SK-N-SH (cell line): Measurements from ENCODE around the gene PIP5K1B. TPM values are rescaled to one million over a fixed set of nuclear protein-coding genes. Genes with fewer than 3 reads are reported as not detected.

Experiments used
- CTCF ChIA-PET: fragments of 300-600, 350-600 bp; formaldehyde crosslinking; extraction: SDS; loops from one replicate; lab custom pipeline; 2021; lab: Yijun Ruan, JAX
- POLR2A ChIA-PET: fragments of 350-600 bp; sonication (Branson Sonifier 250); formaldehyde crosslinking; extraction: SDS; loops from one replicate; lab custom pipeline; 2020; ENCODE audit warnings: antibody characterized with exemption, inconsistent platforms; lab: Yijun Ruan, JAX
- DNase-seq: peaks from one replicate; pipeline ENCODE4 v3.0.0; 2012
- H2AFZ ChIP-seq: fragments of 200-600 bp; sonication (generic); 2 replicates; pipeline ENCODE4 v1.8.1; 2016; ENCODE audit warnings: antibody characterized with exemption, mild to moderate bottlenecking, low read depth
- H3F3A ChIP-seq: fragments of 200-600 bp; sonication (generic); replicated peaks from 2 replicates; pipeline ENCODE3; 2016; ENCODE audit warnings: antibody characterized with exemption, mild to moderate bottlenecking; ENCODE audit not compliant: insufficient read depth
- H3K27ac ChIP-seq, 2 experiments: fragments of 200-500 bp in 1 of 2; fragments of 200-600 bp in 1 of 2; sonication (Bioruptor generic) in 1 of 2; sonication (generic), shearing (Covaris generic) in 1 of 2; 2 replicates each; pipeline versions ENCODE4 v1.5.1 to v1.6.1; 2014 to 2016; ENCODE audit warnings: low read depth in 2 of 2, inconsistent platforms in 1 of 2, low read length in 1 of 2, mild to moderate bottlenecking in 1 of 2, mixed read lengths in 1 of 2
- H3K27me3 ChIP-seq: fragments of 200-600 bp; sonication (generic), shearing (Covaris generic); 2 replicates; pipeline ENCODE4 v1.6.1; 2016; ENCODE audit warnings: mixed run types; ENCODE audit not compliant: insufficient read depth
- H3K36me3 ChIP-seq, 2 experiments: fragments of 200-500 bp in 1 of 2; fragments of 200-600 bp in 1 of 2; sonication (Bioruptor generic) in 1 of 2; sonication (generic) in 1 of 2; replicated peaks in 1 of 2; 2 replicates each; pipeline versions ENCODE3 to v1.5.1; 2014 to 2016; ENCODE audit warnings: low read length in 1 of 2, mild to moderate bottlenecking in 1 of 2; ENCODE audit not compliant: insufficient read depth in 2 of 2, control insufficient read depth in 1 of 2
- H3K4me1 ChIP-seq, 2 experiments: fragments of 200-500 bp in 1 of 2; fragments of 200-600 bp in 1 of 2; sonication (Bioruptor generic) in 1 of 2; sonication (generic), shearing (Covaris generic) in 1 of 2; 2 replicates each; pipeline versions ENCODE4 v1.5.1 to v1.6.1; 2014 to 2016; ENCODE audit warnings: low read depth in 1 of 2, low read length in 1 of 2, mixed run types in 1 of 2; ENCODE audit not compliant: insufficient read depth in 2 of 2, control insufficient read depth in 1 of 2
- H3K4me2 ChIP-seq: fragments of 200-600 bp; sonication (generic), shearing (Covaris generic); 2 replicates; pipeline ENCODE4 v1.6.1; 2017; ENCODE audit warnings: mixed run types
- H3K4me3 ChIP-seq, 2 experiments: fragments of 200-500 bp in 1 of 2; fragments of 200-600 bp in 1 of 2; sonication (Bioruptor generic) in 1 of 2; sonication (generic), shearing (Covaris generic) in 1 of 2; 2 replicates each; pipeline versions ENCODE4 v1.5.1 to v1.8.1; 2014 to 2016; ENCODE audit warnings: low read depth in 2 of 2, inconsistent platforms in 1 of 2, low read length in 1 of 2, mild to moderate bottlenecking in 1 of 2, mixed read lengths in 1 of 2, moderate library complexity in 1 of 2
- H3K79me2 ChIP-seq: fragments of 200-600 bp; sonication (generic); 2 replicates; pipeline ENCODE4 v1.8.1; 2017; ENCODE audit warnings: mild to moderate bottlenecking; ENCODE audit not compliant: insufficient read depth
- H3K9ac ChIP-seq: fragments of 200-600 bp; sonication (generic); 2 replicates; pipeline ENCODE4 v1.6.1; 2017; ENCODE audit warnings: mixed run types
- H3K9me2 ChIP-seq: fragments of 200-600 bp; sonication (generic); 2 replicates; pipeline ENCODE4 v1.6.1; 2017; ENCODE audit warnings: mixed run types
- H3K9me3 ChIP-seq: fragments of 200-600 bp; sonication (generic); 2 replicates; pipeline ENCODE4 v1.6.1; 2017; ENCODE audit warnings: mixed run types, mild to moderate bottlenecking, moderate library complexity
- H4K20me1 ChIP-seq: fragments of 200-600 bp; sonication (generic); 2 replicates; pipeline ENCODE4 v1.6.1; 2017; ENCODE audit warnings: mild to moderate bottlenecking, mixed run types; ENCODE audit not compliant: insufficient read depth
- CHD2 ChIP-seq: fragments of 150-350 bp; IDR thresholded peaks from 2 replicates; pipeline ENCODE4 v1.6.1; 2018; ENCODE audit warnings: low read length; ENCODE audit not compliant: partially characterized antibody
- EP300 ChIP-seq, 2 experiments: IDR thresholded peaks; 2 replicates each; pipeline versions ENCODE4 v1.4.0 to v1.6.1; 2012; ENCODE audit warnings: borderline replicate concordance in 1 of 2, low read depth in 1 of 2, low read length in 1 of 2
- FOSL2 ChIP-seq: IDR thresholded peaks from 2 replicates; pipeline ENCODE4 v1.4.0; 2012; ENCODE audit warnings: low read depth, mild to moderate bottlenecking, moderate library complexity, borderline replicate concordance
- FOXJ3 ChIP-seq: sonication (generic); formaldehyde crosslinking; IDR thresholded peaks from 2 replicates; pipeline ENCODE4 v1.5.1; 2020; ENCODE audit warnings: mild to moderate bottlenecking, missing genetic modification reagents
- FOXM1 ChIP-seq: IDR thresholded peaks from 2 replicates; pipeline ENCODE4 v1.4.0; 2012; ENCODE audit warnings: low read depth, mild to moderate bottlenecking
- GABPA ChIP-seq: IDR thresholded peaks from 2 replicates; pipeline ENCODE4 v1.4.0; 2012; ENCODE audit warnings: low read depth, mild to moderate bottlenecking
- NFIC ChIP-seq: IDR thresholded peaks from 2 replicates; pipeline ENCODE4 v1.4.0; 2012; ENCODE audit warnings: borderline replicate concordance
- NRF1 ChIP-seq: IDR thresholded peaks from 2 replicates; pipeline ENCODE4 v1.6.1; 2012; ENCODE audit warnings: low read depth, mild to moderate bottlenecking, low read length
- POLR2AphosphoS5 ChIP-seq: IDR thresholded peaks from 2 replicates; pipeline ENCODE4 v1.6.1; 2012; ENCODE audit warnings: low read depth, low read length
- RAD21 ChIP-seq: IDR thresholded peaks from 2 replicates; pipeline ENCODE4 v1.6.1; 2012; ENCODE audit warnings: mild to moderate bottlenecking, low read length
- RCOR1 ChIP-seq: fragments of 150-350 bp; IDR thresholded peaks from 2 replicates; pipeline ENCODE4 v1.6.1; 2017; ENCODE audit warnings: antibody characterized with exemption, low read length
- RFX5 ChIP-seq: IDR thresholded peaks from 2 replicates; pipeline ENCODE4 v1.6.1; 2012; ENCODE audit warnings: mild to moderate bottlenecking, improper control_type of control experiment, low read length
- RXRA ChIP-seq: IDR thresholded peaks from 2 replicates; pipeline ENCODE4 v1.4.0; 2012; ENCODE audit warnings: low read depth, mild to moderate bottlenecking, borderline replicate concordance
- SIN3A ChIP-seq: IDR thresholded peaks from 2 replicates; pipeline ENCODE4 v1.6.1; 2012; ENCODE audit warnings: low read depth, mild to moderate bottlenecking, low read length, moderate library complexity, borderline replicate concordance
- TAF1 ChIP-seq: IDR thresholded peaks from 2 replicates; pipeline ENCODE4 v1.6.1; 2012; ENCODE audit warnings: low read depth, mild to moderate bottlenecking, low read length, moderate library complexity, borderline replicate concordance
- TEAD4 ChIP-seq: IDR thresholded peaks from 2 replicates; pipeline ENCODE4 v1.4.0; 2012; ENCODE audit warnings: mild to moderate bottlenecking, borderline replicate concordance; ENCODE audit not compliant: insufficient read depth
- WGBS: methylation state at CpG from one replicate; pipeline ENCODE4 v1.1.6; 2017; ENCODE audit warnings: low lambda C conversion rate; 5-methylcytosine and 5-hydroxymethylcytosine counted together
- polyA plus RNA-seq, 3 experiments: library from polyadenylated mRNA; depleted of rRNA; stranded (reverse); fragments of >200 nt; gene quantifications; 2 replicates each; pipeline ENCODE4 v1.2.3, GENCODE V29; 2012
- TF ChIP-seq, protein P1 (sequence below): IDR thresholded peaks from 2 replicates; pipeline ENCODE4; 2012
- TF ChIP-seq, protein P2 (sequence below): fragments of 150-350 bp; IDR thresholded peaks from 2 replicates; pipeline ENCODE4 v1.6.1; 2016; ENCODE audit warnings: mild to moderate bottlenecking, low read depth, low read length
- TF ChIP-seq, protein P3 (sequence below): IDR thresholded peaks from 2 replicates; pipeline ENCODE4 v1.4.0; 2012; ENCODE audit warnings: low read depth
- TF ChIP-seq, protein P4 (sequence below): fragments of 150-350 bp; IDR thresholded peaks from 2 replicates; pipeline ENCODE4 v1.6.1; 2017; ENCODE audit warnings: antibody characterized with exemption, low read length, low read depth, borderline replicate concordance
- TF ChIP-seq, protein P5 (sequence below): fragments of 200-600 bp; sonication (generic); IDR thresholded peaks from 2 replicates; pipeline ENCODE4 v1.6.1; 2017; ENCODE audit warnings: antibody characterized with exemption, mild to moderate bottlenecking, moderate library complexity

Gene PIP5K1B
- polyA plus RNA-seq, 1 of the 3 experiments (the other 2 are of a cell fraction): not detected

DNA sequence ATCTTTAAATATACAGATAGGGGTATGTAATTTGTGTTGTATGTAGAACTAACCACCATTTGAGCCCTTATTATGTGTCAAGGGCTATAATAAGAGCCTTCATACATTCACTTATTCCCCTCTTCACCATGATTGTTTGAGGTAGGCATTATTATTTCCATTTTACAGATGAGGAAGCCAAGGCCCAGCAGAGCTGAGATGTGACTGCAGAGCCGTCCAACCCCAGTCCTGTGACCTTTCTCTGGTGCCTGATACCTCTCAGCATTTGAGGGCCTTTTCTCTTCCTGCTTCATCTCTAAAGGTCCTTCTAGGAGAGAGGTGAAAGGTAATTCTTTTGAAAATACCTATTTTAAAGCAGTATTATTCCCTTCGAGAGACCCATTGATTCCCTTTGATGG lies 37.3 kb downstream of the PIP5K1B start:
- ChIA-PET POLR2A (no interaction called here), CTCF (no interaction called here)
- no peak for TF ChIP-seq TAF1
- TF ChIP-seq, protein P1, sequence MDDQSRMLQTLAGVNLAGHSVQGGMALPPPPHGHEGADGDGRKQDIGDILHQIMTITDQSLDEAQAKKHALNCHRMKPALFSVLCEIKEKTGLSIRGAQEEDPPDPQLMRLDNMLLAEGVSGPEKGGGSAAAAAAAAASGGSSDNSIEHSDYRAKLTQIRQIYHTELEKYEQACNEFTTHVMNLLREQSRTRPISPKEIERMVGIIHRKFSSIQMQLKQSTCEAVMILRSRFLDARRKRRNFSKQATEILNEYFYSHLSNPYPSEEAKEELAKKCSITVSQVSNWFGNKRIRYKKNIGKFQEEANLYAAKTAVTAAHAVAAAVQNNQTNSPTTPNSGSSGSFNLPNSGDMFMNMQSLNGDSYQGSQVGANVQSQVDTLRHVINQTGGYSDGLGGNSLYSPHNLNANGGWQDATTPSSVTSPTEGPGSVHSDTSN: no peak
- no peak for TF ChIP-seq POLR2AphosphoS5
- TF ChIP-seq RCOR1: no peak
- TF ChIP-seq, protein P2, sequence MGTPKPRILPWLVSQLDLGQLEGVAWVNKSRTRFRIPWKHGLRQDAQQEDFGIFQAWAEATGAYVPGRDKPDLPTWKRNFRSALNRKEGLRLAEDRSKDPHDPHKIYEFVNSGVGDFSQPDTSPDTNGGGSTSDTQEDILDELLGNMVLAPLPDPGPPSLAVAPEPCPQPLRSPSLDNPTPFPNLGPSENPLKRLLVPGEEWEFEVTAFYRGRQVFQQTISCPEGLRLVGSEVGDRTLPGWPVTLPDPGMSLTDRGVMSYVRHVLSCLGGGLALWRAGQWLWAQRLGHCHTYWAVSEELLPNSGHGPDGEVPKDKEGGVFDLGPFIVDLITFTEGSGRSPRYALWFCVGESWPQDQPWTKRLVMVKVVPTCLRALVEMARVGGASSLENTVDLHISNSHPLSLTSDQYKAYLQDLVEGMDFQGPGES: no peak
- no peak for TF ChIP-seq SIN3A
- TF ChIP-seq, protein P3, sequence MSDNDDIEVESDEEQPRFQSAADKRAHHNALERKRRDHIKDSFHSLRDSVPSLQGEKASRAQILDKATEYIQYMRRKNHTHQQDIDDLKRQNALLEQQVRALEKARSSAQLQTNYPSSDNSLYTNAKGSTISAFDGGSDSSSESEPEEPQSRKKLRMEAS: no peak
- no peak for TF ChIP-seq NRF1
- TF ChIP-seq RFX5: no peak
- WGBS: 0% methylated on average over 2 of the region's 2 CpGs
- Histone ChIP-seq H3F3A (no peaks in the 10 kb centered on the region), H3K4me1 (no peaks in the 10 kb centered on the region), H3K9ac (no peak overlapping the region), H3K4me3 (no peak overlapping the region), H3K4me2 (no peak overlapping the region), H3K27ac (no peak overlapping the region), H3K79me2 (no peaks in the 10 kb centered on the region), H3K36me3 (no peaks in the 10 kb centered on the region), H3K27me3 (no peaks in the 10 kb centered on the region; the same call in 1 of the 2 replicates), H2AFZ (no peak overlapping the region), H3K9me2 (no peaks in the 10 kb centered on the region), H4K20me1 (no peaks in the 10 kb centered on the region), H3K9me3 (no peaks in the 10 kb centered on the region)
- no peak for DNase-seq

DNA sequence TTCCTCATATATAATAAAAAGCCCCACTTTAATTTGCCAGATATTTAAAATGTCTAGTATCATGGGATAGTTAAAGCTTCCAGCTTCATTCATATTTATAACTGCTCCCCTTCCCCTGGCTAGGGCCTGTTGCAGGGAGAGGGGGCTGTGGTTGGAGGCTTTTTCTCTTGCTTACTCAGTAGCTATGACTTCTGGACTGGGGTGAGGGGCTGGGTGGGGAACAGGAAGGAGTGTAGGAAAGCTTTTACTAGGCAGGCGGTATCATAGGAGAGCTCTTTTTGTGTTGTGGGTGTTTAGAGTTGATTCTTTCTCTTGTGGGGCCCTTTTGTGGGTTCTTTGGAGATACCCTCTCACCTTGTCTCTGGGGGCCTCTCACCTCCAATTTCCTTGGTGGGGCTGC lies 39.4 kb downstream of the PIP5K1B start:
- H3K4me2 ChIP-seq: no peak overlapping the region
- H3K4me3 ChIP-seq: no peak overlapping the region
- no peaks in the 10 kb centered on the region for H3F3A ChIP-seq
- H3K9me2 ChIP-seq: no peaks in the 10 kb centered on the region
- no peak overlapping the region for H2AFZ ChIP-seq
- no peaks in the 10 kb centered on the region for H3K9me3 ChIP-seq
- H3K36me3 ChIP-seq: no peaks in the 10 kb centered on the region
- H3K4me1 ChIP-seq: no peaks in the 10 kb centered on the region
- WGBS: 36% methylated on average over 1 of the region's 1 CpG
- H3K9ac ChIP-seq: no peak overlapping the region
- H3K27me3 ChIP-seq: no peaks in the 10 kb centered on the region; the same call in 1 of the 2 replicates
- H3K27ac ChIP-seq: no peak overlapping the region
- ChIA-PET CTCF (interaction anchor here (1.0 kb wide), 1 partner anchor 12 kb away, joined by 3 read pairs; no protein-coding TSS in a partner anchor), POLR2A (interaction anchor here (0.6 kb wide), 1 partner anchor 290 kb away, joined by 3 read pairs; no protein-coding TSS in a partner anchor)
- DNase-seq: no peak
- H3K79me2 ChIP-seq: no peaks in the 10 kb centered on the region
- H4K20me1 ChIP-seq: no peaks in the 10 kb centered on the region
- TF ChIP-seq RFX5 (no peak), FOXJ3 (CRISPR knock-in tag) (no peak), FOSL2 (no peak), RAD21 (no peak), GABPA (no peak), RCOR1 (no peak), RXRA (no peak), CHD2 (no peak), EP300 (IDR thresholded peaks at IDR 0.05; ENCODE audit: borderline replicate concordance in 1 of 2, low read depth in 1 of 2, low read length in 1 of 2) (no peak), FOXM1 (no peak), TEAD4 (no peak), NFIC (no peak)
- TF ChIP-seq, protein P4, sequence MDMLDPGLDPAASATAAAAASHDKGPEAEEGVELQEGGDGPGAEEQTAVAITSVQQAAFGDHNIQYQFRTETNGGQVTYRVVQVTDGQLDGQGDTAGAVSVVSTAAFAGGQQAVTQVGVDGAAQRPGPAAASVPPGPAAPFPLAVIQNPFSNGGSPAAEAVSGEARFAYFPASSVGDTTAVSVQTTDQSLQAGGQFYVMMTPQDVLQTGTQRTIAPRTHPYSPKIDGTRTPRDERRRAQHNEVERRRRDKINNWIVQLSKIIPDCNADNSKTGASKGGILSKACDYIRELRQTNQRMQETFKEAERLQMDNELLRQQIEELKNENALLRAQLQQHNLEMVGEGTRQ: no peak
- TF ChIP-seq, protein P3: no peak
- TF ChIP-seq, protein P5, sequence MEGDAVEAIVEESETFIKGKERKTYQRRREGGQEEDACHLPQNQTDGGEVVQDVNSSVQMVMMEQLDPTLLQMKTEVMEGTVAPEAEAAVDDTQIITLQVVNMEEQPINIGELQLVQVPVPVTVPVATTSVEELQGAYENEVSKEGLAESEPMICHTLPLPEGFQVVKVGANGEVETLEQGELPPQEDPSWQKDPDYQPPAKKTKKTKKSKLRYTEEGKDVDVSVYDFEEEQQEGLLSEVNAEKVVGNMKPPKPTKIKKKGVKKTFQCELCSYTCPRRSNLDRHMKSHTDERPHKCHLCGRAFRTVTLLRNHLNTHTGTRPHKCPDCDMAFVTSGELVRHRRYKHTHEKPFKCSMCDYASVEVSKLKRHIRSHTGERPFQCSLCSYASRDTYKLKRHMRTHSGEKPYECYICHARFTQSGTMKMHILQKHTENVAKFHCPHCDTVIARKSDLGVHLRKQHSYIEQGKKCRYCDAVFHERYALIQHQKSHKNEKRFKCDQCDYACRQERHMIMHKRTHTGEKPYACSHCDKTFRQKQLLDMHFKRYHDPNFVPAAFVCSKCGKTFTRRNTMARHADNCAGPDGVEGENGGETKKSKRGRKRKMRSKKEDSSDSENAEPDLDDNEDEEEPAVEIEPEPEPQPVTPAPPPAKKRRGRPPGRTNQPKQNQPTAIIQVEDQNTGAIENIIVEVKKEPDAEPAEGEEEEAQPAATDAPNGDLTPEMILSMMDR: no peak
